T-cell (primary cell): ENCODE measurements around the gene S100PBP. TPM values are rescaled to one million over a fixed set of nuclear protein-coding genes. Genes with fewer than 3 reads are reported as not detected.
A peak's percentile ranks its signal among the peaks of the same experiment; 100 is the strongest.

ENCODE experiments used
- ATAC-seq, 4 experiments: fragments of 200-7000 bp in 3 of 4; fragments of 150-1000 bp in 1 of 4; cut with Tn5 transposase; replicated peaks in 1 of 4; 1 replicate in 3 of 4; 2 replicates in 1 of 4; pipeline ENCODE4 v1.10.0; 2021; ENCODE audit warnings: moderate library complexity in 3 of 4, mild to moderate bottlenecking in 2 of 4, moderate number of reproducible peaks in 1 of 4
- CTCF ChIA-PET, 2 donors: fragments of 300-600 bp; sonication (Branson Sonifier 250); formaldehyde crosslinking; loops; one replicate each; lab custom pipeline; 2022; ENCODE audit warnings: antibody characterized with exemption in 2 of 2; lab: Charles Lee
- POLR2A ChIA-PET, 2 donors: fragments of 300-600 bp; sonication (Branson Sonifier 250); formaldehyde crosslinking; loops; one replicate each; lab custom pipeline; 2022; ENCODE audit warnings: antibody characterized with exemption in 2 of 2; lab: Charles Lee
- DNase-seq, 35 experiments: peaks; one replicate each; pipeline versions ENCODE4 v3.0.0 to v3.0.0-alpha.2; 2013 to 2023
- H3K27ac ChIP-seq: one replicate; pipeline ENCODE4 v1.5.1; 2013; ENCODE audit warnings: low read length
- H3K27me3 ChIP-seq, 2 experiments: replicated peaks in 1 of 2; 1 replicate in 1 of 2; 2 replicates in 1 of 2; pipeline versions ENCODE4 v1.6.1 to v1.7.0; 2013; ENCODE audit warnings: low read length in 1 of 2, mixed read lengths in 1 of 2; ENCODE audit not compliant: control insufficient read depth in 2 of 2, insufficient read depth in 2 of 2; ENCODE audit errors: extremely low read depth in 1 of 2
- H3K36me3 ChIP-seq, 2 donors: 1 replicate in 1 of 2; 2 replicates in 1 of 2; pipeline versions ENCODE4 v1.6.1 to v1.7.0; 2013; ENCODE audit warnings: low read length in 1 of 2; ENCODE audit not compliant: control insufficient read depth in 2 of 2, insufficient read depth in 1 of 2; ENCODE audit errors: extremely low read depth in 1 of 2
- H3K4me1 ChIP-seq, 2 experiments: 1 replicate in 1 of 2; 2 replicates in 1 of 2; pipeline versions ENCODE4 v1.6.1 to v1.7.0; 2013; ENCODE audit warnings: low read length in 2 of 2, mixed read lengths in 1 of 2; ENCODE audit not compliant: insufficient read depth in 2 of 2, control insufficient read depth in 1 of 2; ENCODE audit errors: extremely low read depth in 1 of 2
- H3K4me3 ChIP-seq, 2 donors: 1 replicate in 1 of 2; 2 replicates in 1 of 2; pipeline versions ENCODE4 v1.5.1 to v1.7.0; 2013; ENCODE audit warnings: mild to moderate bottlenecking in 2 of 2, low read length in 1 of 2, moderate library complexity in 1 of 2; ENCODE audit not compliant: control insufficient read depth in 1 of 2; ENCODE audit errors: extremely low read depth in 1 of 2
- H3K9me3 ChIP-seq: 2 replicates; pipeline ENCODE4 v1.7.0; 2013
- H3K27ac Mint-ChIP-seq, 2 donors: one replicate each; pipeline ENCODE4 v1.8.0; 2020 to 2021; ENCODE audit warnings: mild to moderate bottlenecking in 2 of 2, mixed read lengths in 2 of 2
- H3K27me3 Mint-ChIP-seq, 2 donors: one replicate each; pipeline ENCODE4 v1.8.0; 2021 to 2022; ENCODE audit warnings: mixed read lengths in 2 of 2
- H3K36me3 Mint-ChIP-seq: one replicate; pipeline ENCODE4 v1.8.0; 2021; ENCODE audit warnings: mixed read lengths
- H3K4me1 Mint-ChIP-seq, 3 donors: one replicate each; pipeline ENCODE4 v1.8.0; 2020 to 2022; ENCODE audit warnings: mixed read lengths in 3 of 3, mild to moderate bottlenecking in 1 of 3
- H3K4me3 Mint-ChIP-seq, 3 donors: one replicate each; pipeline ENCODE4 v1.8.0; 2020 to 2022; ENCODE audit warnings: mild to moderate bottlenecking in 3 of 3, mixed read lengths in 3 of 3, moderate library complexity in 3 of 3
- H3K9me3 Mint-ChIP-seq, 3 donors: one replicate each; pipeline ENCODE4 v1.8.0; 2020 to 2022; ENCODE audit warnings: mixed read lengths in 3 of 3
- WGBS: methylation state at CpG from one replicate; pipeline ENCODE4 v1.1.5; 2013; ENCODE audit warnings: missing lambda C conversion rate; ENCODE audit not compliant: insufficient coverage; 5-methylcytosine and 5-hydroxymethylcytosine counted together
- total RNA-seq, 35 experiments: library from RNA in 6 of 35; stranded (reverse) in 6 of 35; fragments of 120-200 nt in 1 of 35; gene quantifications; one replicate each; pipeline versions ENCODE4 v1.2.1 to v1.2.4 and lab custom pipeline; 2013 to 2026

Gene S100PBP
- total RNA-seq, 5 donors from 2014 or later (not counting 1 experiment from before 2014, with no cell fraction given) = 46.6 to 77.6 (median 63.6) TPM

DNA sequence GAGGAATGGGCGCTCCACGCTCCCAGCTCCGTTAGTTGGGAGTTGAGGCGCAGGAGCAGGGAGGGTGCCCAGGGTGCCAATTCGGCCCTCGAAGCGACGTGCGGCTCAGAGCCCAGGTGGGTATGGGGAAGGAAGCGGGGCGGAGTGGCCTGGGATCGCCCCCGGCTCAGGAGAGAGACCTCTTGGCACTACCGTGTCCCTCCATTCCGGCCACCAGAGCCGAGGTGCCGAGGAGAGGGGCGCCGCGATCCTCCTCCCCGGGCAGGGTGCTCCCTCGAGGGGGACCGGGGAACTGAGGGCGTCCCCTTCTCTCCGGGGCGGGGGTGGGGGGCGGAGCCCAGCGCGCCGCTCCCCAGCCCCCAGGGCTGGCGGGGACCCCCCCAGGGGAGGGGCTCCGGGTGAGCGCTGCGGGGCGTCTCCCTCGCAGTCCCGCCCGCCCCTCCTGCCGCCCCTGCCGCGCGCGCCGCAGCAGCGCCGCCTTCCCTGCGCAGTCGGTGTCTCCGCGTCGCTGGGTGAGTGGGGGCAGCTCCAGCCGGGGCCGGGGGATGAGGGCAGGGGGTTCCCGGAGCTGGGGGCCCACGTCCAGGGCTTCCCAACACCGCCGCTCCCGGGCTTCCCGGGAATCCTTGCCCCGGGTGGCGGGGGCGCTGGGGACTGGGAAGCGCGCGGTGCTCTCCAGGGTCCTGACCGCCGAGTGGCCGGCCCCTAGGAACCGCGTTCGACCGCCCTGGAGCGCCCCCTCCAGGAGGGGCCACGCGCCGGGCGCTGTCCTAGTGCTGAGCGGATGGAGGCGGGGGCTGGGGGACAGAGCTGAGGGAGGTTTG is 68.8 kb downstream of the S100PBP start, which contains the start of gene HPCA:
Gene HPCA (plus strand): TSS at position 488 of the 824 bp plus-strand sequence. CDS start 2,408 bp downstream, outside the sequence.
- peak within 1 kb of the TSS in 1 of 3 donors; percentile 65 for H3K4me3 Mint-ChIP-seq
- Histone ChIP-seq H3K4me1 (peaks cover 0 to 9% of the 10 kb centered on the region in 2 experiments), H3K27me3 (peaks cover 8 to 84% of the 10 kb centered on the region in 2 experiments), H3K9me3 (no peaks in the 10 kb centered on the region), H3K36me3 (no peaks in the 10 kb centered on the region), H3K27ac (no peak within 1 kb of the TSS), H3K4me3 (no peak within 1 kb of the TSS)
- peak in 19 of 35 experiments; percentile 8 to 52 (median 25) for DNase-seq
- POLR2A ChIA-PET = no interaction called here
- peaks cover 1 to 10% (median 7%) of the 10 kb centered on the region in 3 donors for H3K4me1 Mint-ChIP-seq
- 4% methylated on average over 53 of the region's 79 CpGs for WGBS
- peaks cover 70 to 71% of the 10 kb centered on the region in 2 donors for H3K27me3 Mint-ChIP-seq
- no peaks in the 10 kb centered on the region for H3K9me3 Mint-ChIP-seq
- CTCF ChIA-PET = interaction anchor here in 1 of 2 donors (0.6 kb wide), 1 partner anchor 78 kb away, joined by 4 read pairs; no protein-coding TSS in a partner anchor
- H3K27ac Mint-ChIP-seq = no peak within 1 kb of the TSS
- no peaks in the 10 kb centered on the region for H3K36me3 Mint-ChIP-seq
- peak in 3 of 4 experiments; percentile 53 to 86 (median 64) for ATAC-seq

DNA sequence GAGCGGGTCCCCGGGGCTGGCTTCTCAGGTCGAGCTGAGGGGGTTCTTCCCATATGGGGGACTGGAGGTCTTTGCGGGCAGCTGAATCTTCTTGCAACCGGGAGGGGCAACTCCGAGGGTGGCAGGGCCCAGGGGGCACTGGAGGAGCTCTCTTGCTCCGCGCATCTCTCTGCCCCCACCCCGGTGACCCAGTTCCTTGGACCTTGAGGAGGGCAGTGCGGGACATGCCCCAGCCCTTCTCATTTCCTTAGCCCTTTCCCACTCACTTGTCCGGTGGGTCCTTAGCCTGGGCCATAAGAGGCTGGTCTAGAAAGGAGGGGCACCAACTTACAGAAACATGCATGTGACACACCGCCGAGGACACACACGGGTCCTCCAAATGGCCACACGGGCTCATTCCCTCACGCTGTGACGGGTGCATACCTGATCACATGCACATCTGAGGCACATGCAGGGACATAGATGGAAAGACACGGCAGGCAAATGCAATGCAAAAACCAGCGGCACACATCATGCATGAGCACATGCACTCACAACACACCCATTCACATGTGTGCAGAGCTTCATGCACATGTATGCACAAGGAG is 69.5 kb downstream of the S100PBP start:
- no peak overlapping the region for H3K27ac ChIP-seq
- CTCF ChIA-PET = no interaction called here
- peaks cover 7 to 81% of the 10 kb centered on the region in 2 experiments for H3K27me3 ChIP-seq
- H3K27me3 Mint-ChIP-seq = peaks cover 75 to 77% of the 10 kb centered on the region in 2 donors
- no peaks in the 10 kb centered on the region for H3K9me3 ChIP-seq
- H3K36me3 ChIP-seq = no peaks in the 10 kb centered on the region
- 42% methylated on average over 16 of the region's 19 CpGs for WGBS
- H3K9me3 Mint-ChIP-seq = no peaks in the 10 kb centered on the region
- H3K4me3 ChIP-seq = no peak overlapping the region
- DNase-seq = no peak
- no peak overlapping the region for H3K4me3 Mint-ChIP-seq
- no peak overlapping the region for H3K27ac Mint-ChIP-seq
- H3K4me1 ChIP-seq = peaks cover 0 to 9% of the 10 kb centered on the region in 2 experiments
- ATAC-seq = no peak
- no peaks in the 10 kb centered on the region for H3K36me3 Mint-ChIP-seq
- peaks cover 1 to 12% (median 9%) of the 10 kb centered on the region in 3 donors for H3K4me1 Mint-ChIP-seq
- POLR2A ChIA-PET = no interaction called here

DNA sequence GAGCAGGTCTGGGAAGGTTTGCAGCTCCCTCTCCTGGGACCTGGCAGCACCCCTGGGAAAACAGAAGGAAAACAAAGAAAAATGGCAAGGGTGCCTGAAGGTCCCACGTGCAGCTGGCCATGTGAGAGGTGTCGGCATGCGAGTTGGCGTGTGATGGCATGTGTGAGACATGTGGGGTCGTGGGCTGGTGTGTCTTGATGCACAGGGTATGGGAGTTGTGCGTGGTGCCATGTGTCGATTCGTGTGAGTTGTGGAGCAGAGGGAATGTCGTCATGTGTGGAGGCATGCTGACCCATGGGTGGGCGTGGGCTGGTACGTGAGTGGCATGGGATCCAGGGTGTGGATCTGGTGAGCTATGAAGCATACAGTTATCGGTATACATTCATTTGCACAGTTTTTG is 70.2 kb downstream of the S100PBP start:
- DNase-seq (no peak), ATAC-seq (no peak)
- peaks cover 0 to 12% of the 10 kb centered on the region in 2 experiments for H3K4me1 ChIP-seq
- no peak overlapping the region for H3K4me3 Mint-ChIP-seq
- H3K27ac Mint-ChIP-seq = peak overlapping the region in 1 of 2 donors; percentile 13
- no peaks in the 10 kb centered on the region for H3K9me3 Mint-ChIP-seq
- no peaks in the 10 kb centered on the region for H3K36me3 Mint-ChIP-seq
- WGBS = 64% methylated on average over 11 of the region's 12 CpGs
- H3K27me3 Mint-ChIP-seq = peaks cover 82 to 84% of the 10 kb centered on the region in 2 donors
- CTCF ChIA-PET = no interaction called here
- H3K4me3 ChIP-seq = no peak overlapping the region
- H3K9me3 ChIP-seq = no peaks in the 10 kb centered on the region
- peaks cover 10 to 83% of the 10 kb centered on the region in 2 experiments for H3K27me3 ChIP-seq
- H3K27ac ChIP-seq = no peak overlapping the region
- POLR2A ChIA-PET = no interaction called here
- peaks cover 6 to 19% (median 16%) of the 10 kb centered on the region in 3 donors for H3K4me1 Mint-ChIP-seq
- H3K36me3 ChIP-seq = no peaks in the 10 kb centered on the region

DNA sequence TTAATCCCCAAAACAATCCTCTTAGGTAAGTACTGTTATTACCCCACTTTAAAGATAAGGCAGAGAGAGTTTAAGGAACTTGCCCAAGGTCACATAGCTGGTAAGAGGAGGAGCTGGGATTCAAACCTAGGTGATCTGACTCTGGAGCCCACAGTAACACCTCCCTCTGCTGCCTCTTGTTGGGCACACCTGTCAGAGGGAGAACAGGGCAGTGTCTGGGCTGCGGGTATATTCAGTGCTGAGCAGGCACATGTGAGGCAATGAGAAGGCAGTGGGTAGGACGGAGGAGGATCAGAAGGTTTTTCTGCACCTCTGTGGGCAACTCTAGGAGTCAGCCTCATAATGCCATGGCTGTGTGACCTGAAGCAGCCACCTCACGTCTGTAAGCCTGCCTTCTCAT is 70.7 kb downstream of the S100PBP start:
- POLR2A ChIA-PET = no interaction called here

DNA sequence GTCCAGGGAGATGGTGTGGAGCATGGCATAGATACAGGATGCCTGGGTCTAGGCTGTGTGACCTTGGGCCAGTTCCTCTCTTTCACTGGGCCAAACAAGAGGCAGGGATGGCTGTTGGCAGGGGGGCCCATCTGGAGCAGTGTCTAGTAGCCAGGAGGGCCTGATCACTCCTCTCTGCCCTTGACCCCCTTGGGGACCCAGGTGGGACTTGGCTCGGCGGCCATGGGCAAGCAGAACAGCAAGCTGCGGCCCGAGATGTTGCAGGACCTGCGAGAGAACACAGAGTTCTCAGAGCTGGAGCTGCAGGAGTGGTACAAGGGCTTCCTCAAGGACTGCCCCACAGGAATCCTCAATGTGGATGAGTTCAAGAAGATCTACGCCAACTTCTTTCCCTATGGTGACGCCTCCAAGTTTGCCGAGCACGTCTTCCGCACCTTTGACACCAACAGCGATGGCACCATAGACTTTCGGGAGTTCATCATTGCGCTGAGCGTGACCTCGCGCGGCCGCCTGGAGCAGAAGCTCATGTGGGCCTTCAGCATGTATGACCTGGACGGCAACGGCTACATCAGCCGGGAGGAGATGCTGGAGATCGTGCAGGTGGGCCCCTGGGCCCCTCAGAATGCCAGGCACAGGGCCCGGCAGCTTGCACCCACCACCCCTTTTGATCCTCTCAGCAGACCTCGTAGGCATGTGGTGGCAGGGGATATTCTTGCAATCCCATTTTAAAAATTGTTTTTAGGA is 71.4 kb downstream of the S100PBP start:
- ChIA-PET POLR2A (no interaction called here), CTCF (no interaction called here)
- Mint-ChIP-seq H3K36me3 (no peaks in the 10 kb centered on the region), H3K4me1 (peaks cover 8 to 23% (median 18%) of the 10 kb centered on the region in 3 donors), H3K27ac (no peak overlapping the region), H3K27me3 (peaks cover 81 to 85% of the 10 kb centered on the region in 2 donors), H3K9me3 (no peaks in the 10 kb centered on the region), H3K4me3 (no peak overlapping the region)
- Histone ChIP-seq H3K9me3 (no peaks in the 10 kb centered on the region), H3K27ac (no peak overlapping the region), H3K27me3 (peaks cover 10 to 88% of the 10 kb centered on the region in 2 experiments), H3K36me3 (no peaks in the 10 kb centered on the region), H3K4me3 (no peak overlapping the region), H3K4me1 (peaks cover 0 to 23% of the 10 kb centered on the region in 2 experiments)
- WGBS = 90% methylated on average over 18 of the region's 24 CpGs
- ATAC-seq (no peak), DNase-seq (no peak)

More for the DNA sequence above, 70.7 kb downstream of the S100PBP start:
- CTCF ChIA-PET = no interaction called here
- no peak overlapping the region for H3K4me3 Mint-ChIP-seq
- no peaks in the 10 kb centered on the region for H3K36me3 Mint-ChIP-seq
- Histone ChIP-seq H3K4me3 (no peak overlapping the region), H3K27me3 (peaks cover 10 to 87% of the 10 kb centered on the region in 2 experiments), H3K36me3 (no peaks in the 10 kb centered on the region), H3K4me1 (peaks cover 0 to 16% of the 10 kb centered on the region in 2 experiments), H3K27ac (no peak overlapping the region), H3K9me3 (no peaks in the 10 kb centered on the region)
- H3K9me3 Mint-ChIP-seq = no peaks in the 10 kb centered on the region
- WGBS = no CpG with 5 or more reads among the region's 3 CpGs
- H3K4me1 Mint-ChIP-seq = peaks cover 8 to 21% (median 18%) of the 10 kb centered on the region in 3 donors
- no peak for DNase-seq
- no peak overlapping the region for H3K27ac Mint-ChIP-seq
- H3K27me3 Mint-ChIP-seq = peaks cover 85 to 86% of the 10 kb centered on the region in 2 donors
- no peak for ATAC-seq
